Lung microvascular endothelial cell (primary cell): Measurements from ENCODE around the gene ZBTB16. TPM values are rescaled to one million over a fixed set of nuclear protein-coding genes. Genes with fewer than 3 reads are reported as not detected.

ENCODE experiments used
- DNase-seq, 2 donors: peaks; one replicate each; pipeline versions ENCODE4 v3.0.0 to v3.0.0-alpha.2; 2010; ENCODE audit warnings: low read depth in 2 of 2
- total RNA-seq: library from RNA; depleted of rRNA; stranded (reverse); fragments of >200 nt; gene quantifications from 2 replicates; pipeline ENCODE4 v1.2.1, GENCODE V29; 2014

Gene ZBTB16
- total RNA-seq, 1 donor from 2014 or later: 22.0 TPM

DNA sequence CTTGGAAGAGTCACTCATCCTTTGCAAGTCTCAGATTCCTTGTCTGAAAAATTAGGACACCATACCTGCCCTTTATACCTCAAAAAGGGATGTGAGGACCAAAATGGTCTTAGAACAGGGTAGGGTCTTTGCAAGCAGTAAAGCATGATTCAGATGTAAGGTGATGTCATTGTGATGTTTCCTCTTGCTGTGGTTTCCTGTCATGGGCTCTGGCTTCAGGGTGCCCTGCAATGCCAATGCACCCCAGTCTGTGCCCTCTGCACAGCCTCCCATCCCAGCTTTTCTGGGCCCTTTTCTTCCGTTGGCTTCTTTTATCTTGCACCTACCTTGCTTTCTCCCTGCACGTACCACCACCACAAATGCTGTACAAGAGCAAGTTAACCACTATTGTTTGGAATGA is 148.9 kb downstream of the ZBTB16 start:
- peak in 1 of 2 donors; percentile 41 for DNase-seq

DNA sequence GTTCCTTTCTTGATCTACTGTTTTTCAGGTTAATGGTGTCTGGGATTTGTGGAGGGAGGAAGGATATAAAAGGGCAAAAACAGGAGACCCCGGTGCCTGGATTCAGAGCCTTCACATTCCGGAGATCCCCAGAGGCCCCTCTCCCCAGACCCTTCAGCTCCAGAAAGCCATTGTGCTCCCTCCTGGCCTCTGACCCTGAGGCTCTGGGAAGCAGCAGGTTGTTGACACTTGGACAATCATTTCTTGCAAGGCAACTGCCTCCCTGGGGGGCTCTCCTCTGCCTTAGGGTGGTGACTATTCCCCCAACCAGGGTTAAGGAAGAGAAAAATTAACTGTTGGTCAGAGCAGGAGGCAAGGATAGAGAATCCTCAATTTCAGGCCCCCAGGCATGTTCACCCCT is 149.8 kb downstream of the ZBTB16 start:
- no peak for DNase-seq

DNA sequence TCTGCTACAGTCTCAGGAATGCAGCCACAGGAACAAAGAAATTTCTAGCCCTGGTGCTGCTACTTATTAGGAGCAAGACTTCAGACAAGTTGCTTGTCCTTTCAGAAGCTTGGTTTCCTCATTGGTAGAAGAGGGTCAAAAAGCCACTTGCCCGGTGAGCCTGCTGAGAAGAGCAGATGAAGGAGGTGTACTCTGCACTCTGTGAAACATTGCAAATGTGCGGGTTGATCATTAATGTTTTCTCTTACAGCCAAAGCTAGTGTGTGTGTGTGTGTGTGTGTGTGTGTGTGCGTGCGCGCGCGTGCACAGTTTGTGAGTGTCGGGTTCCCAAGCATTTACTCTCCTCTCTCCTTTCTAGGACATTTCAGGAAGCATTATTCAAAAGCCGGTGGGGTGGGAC is 150.4 kb downstream of the ZBTB16 start:
- no peak for DNase-seq

DNA sequence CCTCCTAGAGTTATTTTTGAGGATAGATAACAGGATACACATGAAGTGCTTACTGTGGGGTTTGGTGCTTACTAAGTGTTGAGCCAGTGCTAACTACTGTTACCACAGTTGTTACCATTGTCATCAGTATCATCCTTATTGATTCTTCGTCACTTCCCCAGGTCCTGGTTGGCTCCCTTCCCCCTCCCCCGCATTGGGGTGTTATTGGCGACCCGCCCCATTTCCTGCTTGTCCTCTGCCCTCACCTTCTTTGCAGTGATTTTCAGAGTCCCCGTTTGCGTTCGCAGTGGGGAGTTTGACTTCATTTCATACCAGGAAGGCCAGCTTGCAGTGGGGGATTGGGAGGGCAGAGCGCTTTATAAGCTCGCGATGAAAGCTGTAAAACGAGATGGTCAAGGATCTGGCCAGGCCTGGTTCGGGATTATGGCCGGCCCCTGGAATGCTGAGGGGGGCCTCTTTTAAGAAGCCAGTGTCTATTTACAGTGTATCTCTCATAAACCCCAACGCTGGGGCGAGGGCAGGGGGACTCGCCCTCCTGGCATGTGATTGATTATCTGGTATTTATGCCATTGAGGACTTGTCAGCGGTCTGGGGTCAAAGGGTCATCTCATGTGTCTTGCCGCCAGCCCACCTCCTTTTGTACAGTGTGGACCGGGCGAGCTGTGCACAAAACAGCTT is 152.1 kb downstream of the ZBTB16 start:
- DNase-seq: no peak

DNA sequence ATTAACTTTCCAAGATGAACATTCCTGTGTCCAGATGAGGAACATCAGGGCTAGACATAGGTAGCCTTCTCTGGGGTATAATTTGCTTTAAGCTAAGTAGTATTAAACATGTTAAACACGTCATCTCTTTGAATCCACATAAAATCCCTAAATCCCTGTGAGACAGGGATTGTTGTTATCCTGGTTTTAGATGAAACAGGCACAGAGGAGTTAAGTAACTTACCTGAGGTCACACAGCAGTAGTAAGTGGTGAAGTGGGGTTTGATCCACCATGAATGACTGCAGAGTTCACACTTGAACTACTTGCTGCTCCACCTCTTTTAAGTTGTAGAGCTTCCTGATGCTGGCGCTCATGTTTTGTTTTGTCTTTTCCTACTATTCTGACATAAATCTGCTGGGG is 154.1 kb downstream of the ZBTB16 start:
- DNase-seq: no peak

DNA sequence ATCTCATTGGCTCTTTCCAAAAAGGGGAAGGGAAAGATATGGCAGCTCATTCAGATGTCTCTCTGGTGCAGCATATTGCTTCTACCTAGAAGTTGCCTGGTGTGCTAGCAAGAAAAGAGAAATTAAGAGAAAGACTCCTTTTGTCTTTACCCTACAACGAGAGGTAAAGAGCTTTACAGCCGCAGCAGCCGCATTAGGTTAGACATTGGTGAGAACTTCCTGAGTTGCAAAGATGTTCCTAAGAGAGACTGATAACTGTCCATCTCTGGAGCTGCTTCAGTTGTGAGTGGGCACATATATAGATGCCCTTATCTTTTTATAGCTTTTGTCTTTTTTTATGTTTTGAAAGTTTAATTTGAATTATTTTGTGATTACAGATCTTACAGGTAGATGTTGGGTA is 155.9 kb downstream of the ZBTB16 start:
- no peak for DNase-seq

DNA sequence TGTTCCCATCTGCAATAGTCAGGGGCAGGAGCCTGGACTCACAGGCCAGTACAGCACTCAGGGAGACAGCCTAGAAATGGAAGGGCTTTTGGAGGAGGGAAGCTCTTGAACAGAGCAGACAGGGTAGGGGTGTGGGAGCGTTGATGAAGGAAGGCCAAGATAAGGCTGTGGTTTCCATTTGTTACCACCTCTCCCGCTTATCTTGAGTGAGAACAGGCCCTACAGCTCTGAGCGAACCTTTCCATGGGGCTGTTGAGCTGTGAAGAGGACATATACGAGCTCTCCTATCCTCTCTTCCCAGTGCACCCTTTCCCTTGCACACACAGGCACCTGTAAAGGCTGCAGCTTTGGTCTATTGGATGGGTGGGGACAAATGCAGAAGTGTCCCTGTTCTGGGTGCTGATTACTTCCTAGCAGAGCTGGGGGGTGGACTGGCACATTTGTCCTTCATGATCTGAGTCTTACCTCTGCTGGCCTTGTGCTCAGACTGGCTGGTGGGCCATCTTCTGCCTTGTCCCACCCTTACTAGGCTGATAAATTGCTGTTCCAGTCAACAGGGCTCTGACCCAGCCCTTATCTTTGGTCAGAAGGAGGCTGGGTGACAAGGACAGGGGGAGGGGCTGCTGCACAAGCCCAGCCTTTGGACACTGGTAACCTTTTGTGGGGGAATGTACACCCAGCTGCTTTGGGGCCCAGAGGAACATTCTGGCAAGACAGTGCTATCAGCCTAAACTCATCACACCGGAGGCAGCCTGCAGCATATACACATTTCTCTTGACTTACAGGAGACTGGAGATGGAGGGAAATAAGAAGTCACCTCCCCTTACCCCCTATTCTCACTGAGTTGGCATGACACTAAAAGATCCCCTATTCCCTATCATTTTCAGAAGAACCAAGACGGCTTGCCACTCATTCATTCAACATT is 156.6 kb downstream of the ZBTB16 start:
- DNase-seq: no peak

DNA sequence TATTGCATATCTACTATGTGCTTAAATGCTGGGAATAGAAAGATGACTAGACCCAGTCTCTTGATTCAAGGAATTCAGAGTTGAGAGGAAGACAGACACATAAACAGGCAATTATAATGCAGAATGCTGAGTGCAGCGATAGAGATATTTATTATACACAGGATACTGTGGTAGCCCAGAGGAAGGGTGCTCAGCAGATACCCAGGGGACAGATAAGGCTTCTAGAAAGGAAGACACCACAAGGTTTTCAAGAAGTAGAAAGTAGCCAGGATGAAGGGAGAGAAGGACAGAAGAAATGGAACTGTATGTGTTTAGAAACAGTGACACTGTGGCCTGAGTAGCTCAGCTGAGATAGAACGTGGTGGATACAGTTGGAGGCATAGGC is 157.3 kb downstream of the ZBTB16 start:
- DNase-seq: no peak

DNA sequence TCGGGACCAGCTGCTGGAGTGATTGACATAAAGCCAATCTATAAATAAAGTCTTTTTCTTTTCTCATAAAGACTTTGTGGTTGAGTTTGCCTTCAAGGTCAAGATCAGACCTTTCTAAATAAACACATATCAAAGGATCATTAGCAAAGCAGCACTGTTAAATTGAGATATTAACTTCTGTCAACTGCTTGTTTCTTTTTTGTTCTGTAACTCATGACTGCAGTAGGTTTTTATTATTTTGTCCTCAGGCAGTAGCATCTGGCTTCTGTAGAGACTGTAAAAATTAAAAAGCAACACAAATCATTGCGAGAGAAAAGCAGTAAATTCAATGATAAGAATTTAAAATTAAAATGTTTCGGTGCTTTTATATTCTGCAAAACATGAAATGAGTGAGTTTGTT is 159.0 kb downstream of the ZBTB16 start:
- no peak for DNase-seq

DNA sequence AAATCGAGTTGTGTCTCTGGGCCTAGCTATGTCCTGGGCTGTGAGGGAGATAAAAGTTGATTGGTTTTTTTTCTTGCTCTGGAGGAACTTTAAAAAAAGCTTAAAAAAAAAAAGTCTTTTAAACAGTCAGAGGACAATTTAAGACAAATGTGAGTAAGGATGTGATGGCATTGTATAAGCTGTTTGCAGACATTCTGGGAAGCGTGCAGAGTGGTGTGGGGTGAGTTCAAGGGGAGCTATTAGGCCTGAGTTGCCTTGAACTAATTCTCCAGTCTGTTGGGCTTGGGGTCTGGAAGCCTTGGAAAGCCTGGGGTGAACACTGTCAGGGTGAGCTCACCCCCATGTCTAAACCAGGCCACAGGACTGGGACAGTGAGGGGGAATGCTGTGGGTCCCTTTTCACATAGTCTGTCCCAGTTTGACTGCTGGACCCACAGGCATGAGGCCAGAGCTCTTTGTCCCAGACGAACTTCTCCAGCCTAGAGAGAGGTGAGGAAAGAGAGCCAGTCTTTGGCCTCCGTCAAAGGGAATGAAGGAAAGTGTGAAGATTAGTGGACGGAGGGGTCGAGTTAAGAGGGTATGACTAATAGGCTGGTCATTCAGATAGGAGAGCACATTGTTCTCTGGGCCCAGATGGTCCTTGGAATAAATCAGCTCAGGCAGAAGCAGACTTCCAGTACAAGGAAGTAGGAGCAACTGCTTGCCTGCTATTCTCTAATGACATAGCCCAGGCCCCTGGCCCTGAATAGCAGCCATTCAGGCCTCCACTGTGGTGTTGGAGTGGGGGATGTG is 160.2 kb downstream of the ZBTB16 start:
- peak in 1 of 2 donors; percentile 91 for DNase-seq

DNA sequence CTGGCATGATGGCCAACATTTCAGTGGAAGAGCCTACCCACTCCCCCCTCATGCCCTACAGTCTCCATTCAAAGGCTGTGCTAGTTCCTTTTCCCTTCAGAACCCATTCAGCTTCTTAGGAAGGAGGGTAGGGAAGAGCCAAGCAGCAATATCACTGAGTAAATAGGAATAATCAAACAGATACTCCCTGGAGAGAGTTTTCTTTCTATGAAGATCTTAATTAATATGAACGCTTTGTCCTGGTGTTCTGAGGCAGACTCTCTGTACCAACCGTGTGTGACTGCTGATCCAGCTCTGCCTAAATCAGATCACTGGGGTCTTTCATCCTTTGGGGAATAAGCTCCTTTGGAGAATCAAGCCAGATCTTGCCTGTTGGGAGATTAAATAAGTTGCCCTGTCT is 161.5 kb downstream of the ZBTB16 start:
- no peak for DNase-seq

DNA sequence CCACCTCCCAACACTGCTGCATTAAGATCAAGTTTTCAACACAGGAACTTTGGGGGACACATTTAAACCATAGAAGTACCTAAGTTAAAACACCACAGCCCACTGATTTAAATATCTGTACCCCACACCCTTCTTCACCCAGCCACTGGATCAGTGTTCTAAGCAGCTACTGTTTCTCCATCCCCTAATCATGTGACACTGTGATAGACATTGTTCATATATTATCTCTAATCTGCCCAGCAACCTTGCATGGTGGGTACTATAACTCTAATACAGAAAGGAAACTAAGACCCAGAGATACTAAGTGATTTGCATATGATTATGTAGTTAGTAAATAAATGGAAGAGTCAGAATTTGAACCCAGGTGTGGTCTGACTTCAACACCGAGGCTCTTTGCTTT is 166.2 kb downstream of the ZBTB16 start:
- no peak for DNase-seq

DNA sequence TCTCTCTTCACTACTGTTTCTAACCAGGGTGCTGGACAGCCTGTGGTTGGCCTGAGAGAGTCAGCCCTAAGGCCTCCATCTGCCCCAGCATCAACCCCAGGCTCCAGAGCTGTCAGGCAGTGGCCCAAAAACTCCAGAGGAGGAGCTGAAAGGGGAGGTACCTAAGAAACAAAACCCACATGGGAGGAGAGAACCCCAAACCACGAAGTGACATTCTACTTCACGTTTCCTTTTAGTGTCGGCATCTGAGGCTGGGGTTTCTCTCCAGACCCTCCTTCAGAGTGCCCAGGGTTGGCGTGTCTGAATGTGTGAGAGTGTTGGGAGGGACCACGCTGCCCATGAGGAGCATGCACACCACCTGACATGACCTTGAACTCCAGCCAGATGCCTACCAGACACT is 166.8 kb downstream of the ZBTB16 start:
- DNase-seq: no peak

DNA sequence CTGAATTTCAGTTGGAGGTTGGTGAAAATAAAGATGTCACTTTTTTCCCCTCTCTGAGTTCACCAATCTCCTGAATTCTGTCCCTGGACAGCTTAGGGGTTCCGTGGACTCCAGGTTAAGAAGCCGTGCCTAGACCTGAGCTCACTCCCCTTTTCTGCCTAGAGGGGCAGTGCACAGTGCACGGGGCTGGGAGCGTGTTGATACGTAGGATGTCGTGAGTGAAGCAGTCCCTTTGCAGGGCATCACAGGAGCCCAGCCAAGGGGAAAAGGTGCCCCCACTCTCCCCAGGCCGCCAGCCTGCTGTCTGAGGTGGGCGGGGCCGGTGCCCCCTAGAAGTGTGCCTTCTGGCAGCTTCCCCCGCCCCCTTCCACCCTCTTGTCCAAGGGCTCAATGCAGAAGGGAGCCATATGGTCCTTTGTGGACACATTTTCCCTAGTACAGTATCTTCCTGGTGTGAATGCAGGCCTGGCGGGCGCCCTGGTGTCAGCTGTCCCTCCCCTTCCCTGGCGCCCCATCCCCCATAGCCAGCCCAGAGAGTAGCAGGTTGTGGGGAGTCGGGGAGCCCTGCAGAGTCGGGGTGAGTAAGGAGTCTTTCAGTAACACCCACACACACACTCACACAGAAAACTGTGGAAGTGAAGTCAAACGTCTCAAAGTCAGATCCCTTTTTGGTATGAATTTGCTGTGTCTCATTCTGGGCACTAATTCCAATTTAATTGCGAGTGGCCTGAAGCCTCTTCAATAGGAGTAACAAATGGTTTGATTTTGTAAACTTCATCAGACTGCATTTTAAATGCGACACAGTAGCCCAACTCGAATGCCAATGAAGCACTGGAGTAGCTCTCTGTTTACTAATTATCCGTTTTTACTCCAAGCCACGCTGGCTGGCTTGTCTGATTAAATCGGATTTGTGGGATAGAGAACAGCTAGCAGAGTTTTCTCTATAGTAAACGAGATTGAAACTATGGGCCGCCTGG is 169.2 kb downstream of the ZBTB16 start:
- DNase-seq: no peak

DNA sequence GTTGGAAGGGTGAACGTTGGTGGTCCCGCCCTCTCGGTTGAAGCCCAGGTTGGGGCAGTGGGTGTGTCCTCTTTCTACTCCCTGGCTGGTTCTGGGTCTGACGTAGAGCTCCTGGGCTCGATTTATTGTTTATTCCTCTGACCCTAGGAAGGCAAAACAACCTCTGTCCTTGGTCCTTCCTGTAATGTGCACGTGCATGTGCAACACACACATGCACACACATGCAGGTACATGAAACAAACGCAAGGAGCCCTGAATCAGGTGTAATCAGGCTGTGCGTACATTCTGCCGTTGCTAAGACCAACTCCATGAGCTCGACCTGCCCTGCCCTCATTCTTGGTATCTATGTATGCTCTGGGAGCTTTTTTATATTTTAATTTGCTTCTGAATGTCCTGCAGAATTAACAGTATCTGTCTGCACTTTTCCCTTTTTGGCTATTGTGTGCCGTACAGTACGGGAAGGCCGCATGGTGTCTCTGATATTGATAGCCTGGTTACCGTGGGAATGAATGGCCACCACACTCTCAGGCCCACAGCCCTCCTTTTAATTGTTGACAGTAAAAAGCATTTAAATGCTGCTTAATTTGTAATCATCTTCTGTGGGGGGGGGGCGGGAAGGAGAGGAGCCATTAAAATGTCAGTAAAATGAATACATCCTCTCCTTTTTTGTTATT is 170.7 kb downstream of the ZBTB16 start:
- no peak for DNase-seq

DNA sequence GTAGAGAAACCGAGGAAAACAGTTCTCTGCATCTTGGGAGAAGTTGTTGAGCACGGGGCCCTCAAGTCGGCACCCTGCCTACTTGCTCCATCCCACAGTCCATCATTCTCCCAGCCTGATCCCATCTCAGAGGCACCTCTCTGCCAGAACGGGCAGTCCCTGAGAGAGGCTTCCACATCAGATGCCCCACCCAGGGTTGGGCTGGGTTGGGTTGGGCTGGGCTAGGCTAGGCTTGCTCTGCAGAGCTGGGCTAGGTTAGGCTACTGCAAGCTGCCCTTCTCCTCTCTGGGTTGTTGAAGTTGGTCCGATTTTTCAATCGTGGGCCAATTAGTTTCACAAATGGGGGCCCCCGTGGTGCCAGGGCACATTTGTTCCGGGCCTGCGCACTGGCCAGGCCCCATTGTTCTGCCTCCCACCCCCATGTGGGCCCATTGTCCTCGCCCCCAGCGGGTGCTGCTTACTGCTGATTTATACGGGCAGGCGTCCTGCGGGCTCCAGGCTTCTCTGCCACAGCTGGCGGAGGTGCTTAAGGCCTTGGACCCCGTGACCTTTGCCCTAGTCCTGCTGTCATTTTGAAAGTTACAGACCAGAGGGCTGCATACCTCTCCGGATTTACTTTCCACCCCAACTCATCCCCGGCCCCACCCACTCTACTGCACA is 173.0 kb downstream of the ZBTB16 start:
- DNase-seq: no peak

DNA sequence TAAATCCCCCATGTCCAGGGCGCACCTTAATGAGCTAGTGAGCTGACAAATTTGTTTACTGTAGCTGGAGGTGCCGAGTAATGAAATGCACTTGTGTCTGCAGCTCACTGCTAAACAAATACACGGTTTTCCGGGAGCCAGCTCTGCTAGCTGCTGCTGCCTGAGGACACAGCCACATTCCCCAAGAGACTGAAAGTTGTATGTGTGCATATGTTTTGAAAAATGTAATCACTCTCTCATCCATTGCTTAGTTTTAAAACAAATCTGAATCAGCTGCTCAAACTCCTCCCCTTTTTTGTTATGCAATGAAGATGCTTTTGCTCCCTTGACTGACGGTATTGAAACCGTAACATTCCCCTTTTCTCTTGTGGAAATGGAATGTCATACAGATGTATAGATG is 174.2 kb downstream of the ZBTB16 start:
- DNase-seq: no peak

DNA sequence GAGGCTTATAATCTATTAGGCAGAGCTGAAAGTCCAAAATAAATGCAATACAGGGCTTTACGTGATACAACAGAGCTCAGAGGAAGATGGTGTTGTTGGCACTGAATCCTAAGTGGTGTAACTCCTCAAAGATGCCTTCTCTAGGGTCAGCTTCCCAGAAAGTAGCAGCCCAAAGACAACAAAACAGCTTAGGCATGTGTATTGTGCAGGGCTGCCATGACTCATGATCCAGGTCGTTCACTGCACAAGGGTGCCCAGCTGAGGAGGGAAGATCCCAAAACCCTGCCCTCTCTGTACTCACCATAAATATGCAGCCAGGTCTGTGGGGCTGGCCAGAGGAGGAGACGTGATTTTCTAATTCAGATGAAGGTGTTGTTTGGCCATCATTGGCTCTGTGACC is 177.3 kb downstream of the ZBTB16 start:
- DNase-seq: no peak

DNA sequence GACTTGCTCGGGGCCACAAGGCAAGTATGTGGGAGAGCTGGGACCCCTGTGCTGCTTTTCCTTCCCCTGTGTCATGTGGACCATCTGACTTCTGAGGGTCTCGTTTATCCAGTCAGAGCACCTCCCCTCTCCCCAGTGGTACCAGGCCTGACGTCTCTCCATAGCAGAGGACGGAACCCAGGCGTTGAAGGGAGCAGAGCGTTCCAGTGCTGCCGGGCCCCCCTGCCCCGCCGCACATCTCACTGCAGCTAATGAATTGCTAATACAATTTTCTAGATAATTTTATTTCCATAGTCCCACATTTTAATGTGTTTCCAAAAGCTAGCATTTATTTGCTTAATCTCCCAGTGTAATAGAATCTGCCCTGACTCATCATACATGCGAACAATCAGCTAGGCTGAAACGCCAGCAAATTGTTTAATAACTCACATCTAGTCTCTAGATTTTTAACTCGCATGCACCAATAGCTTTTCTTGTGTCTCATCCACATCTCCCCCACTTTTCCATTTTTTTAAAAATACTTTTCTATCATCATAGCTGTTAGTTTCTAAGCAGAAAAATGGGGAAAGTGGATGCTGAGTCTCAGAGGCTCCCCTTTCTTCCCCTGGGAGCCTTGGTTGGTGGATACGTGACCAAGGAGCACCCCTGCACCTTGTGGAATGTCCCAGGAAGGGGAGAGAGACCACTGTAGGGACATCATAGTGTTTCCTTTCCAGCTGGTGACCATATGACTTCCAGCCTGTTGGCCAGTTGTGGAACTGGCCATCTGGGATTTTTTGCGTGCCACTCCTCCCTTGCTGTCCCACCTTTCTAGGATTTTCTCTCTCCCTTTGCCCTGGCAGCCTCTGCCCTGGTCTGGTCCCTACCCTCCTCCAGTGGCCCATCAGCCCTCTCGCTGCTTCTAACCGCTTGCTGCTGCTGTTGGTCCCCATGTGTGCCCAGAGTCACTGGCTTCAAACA is 178.1 kb downstream of the ZBTB16 start:
- no peak for DNase-seq
